HCT116 (cell line): ENCODE measurements around the gene RBL1. TPM values are rescaled to one million over a fixed set of nuclear protein-coding genes. Genes with fewer than 3 reads are reported as not detected.

Source experiments
- ATAC-seq: fragments of 200-7000 bp; cut with Tn5 transposase; 2 replicates; pipeline ENCODE4 v1.9.1; 2020; ENCODE audit warnings: mild to moderate bottlenecking, moderate library complexity
- BruUV-seq: library from RNA; stranded (reverse); fragments of 400-500 nt; replicated peaks from 2 replicates; lab custom pipeline; 2021; lab: Mats Ljungman, UMichigan
- CTCF ChIA-PET: fragments of 300-600 bp; sonication (Branson Sonifier 250); formaldehyde crosslinking; loops from one replicate; lab custom pipeline; 2021; ENCODE audit warnings: antibody characterized with exemption; lab: Charles Lee
- POLR2A ChIA-PET: fragments of 300-600, 350-600 bp; sonication (Branson Sonifier 250); formaldehyde crosslinking; loops from one replicate; lab custom pipeline; 2021; ENCODE audit warnings: antibody characterized with exemption; lab: Charles Lee
- RAD21 ChIA-PET, 2 experiments: fragments of 300-600 bp; sonication (Branson Sonifier 250); formaldehyde crosslinking; loops; one replicate each; lab custom pipeline; 2023; ENCODE audit warnings: low total read pairs in 2 of 2; ENCODE audit not compliant: uncharacterized antibody in 2 of 2, unreplicated experiment in 2 of 2, low non-redundant PET in 1 of 2; lab: Charles Lee
- DNase-seq: peaks from one replicate; pipeline ENCODE4 v3.0.0-alpha.2; 2010; ENCODE audit warnings: low read depth, low spot score
- H2AFZ ChIP-seq: fragments of 200-600 bp; shearing (Covaris generic), sonication (generic); 2 replicates; pipeline ENCODE4 v1.6.1; 2017; ENCODE audit warnings: low read depth, mixed run types, mixed read lengths, antibody characterized with exemption, low read length; ENCODE audit not compliant: poor library complexity, severe bottlenecking
- H3K27ac ChIP-seq: 2 replicates; pipeline ENCODE4 v1.5.1; 2012; ENCODE audit warnings: low read depth, low read length
- H3K27me3 ChIP-seq: fragments of 200-600 bp; sonication (generic); 2 replicates; pipeline ENCODE4 v1.6.1; 2016; ENCODE audit warnings: mixed run types, low read length, mixed read lengths; ENCODE audit not compliant: insufficient read depth
- H3K36me3 ChIP-seq, 2 experiments: fragments of 200-500 bp in 1 of 2; fragments of 200-600 bp in 1 of 2; sonication (Bioruptor generic) in 1 of 2; sonication (generic) in 1 of 2; 2 replicates each; pipeline versions ENCODE4 v1.5.1 to v1.6.1; 2014 to 2016; ENCODE audit warnings: low read length in 2 of 2, inconsistent platforms in 1 of 2, mixed read lengths in 1 of 2, mixed run types in 1 of 2; ENCODE audit not compliant: insufficient read depth in 2 of 2, control insufficient read depth in 1 of 2
- H3K4me1 ChIP-seq, 2 experiments: fragments of 200-600 bp in 1 of 2; sonication (generic) in 1 of 2; 2 replicates each; pipeline versions ENCODE4 v1.5.1 to v1.6.1; 2012 to 2017; ENCODE audit warnings: low read length in 2 of 2, inconsistent platforms in 1 of 2, mild to moderate bottlenecking in 1 of 2, mixed read lengths in 1 of 2, mixed run types in 1 of 2, moderate library complexity in 1 of 2; ENCODE audit not compliant: insufficient read depth in 2 of 2, control insufficient read depth in 1 of 2
- H3K4me2 ChIP-seq: fragments of 200-600 bp; sonication (generic); 2 replicates; pipeline ENCODE4 v1.6.1; 2017; ENCODE audit warnings: mixed run types, low read length, mixed read lengths
- H3K4me3 ChIP-seq, 2 experiments: fragments of 200-600 bp in 1 of 2; sonication (generic) in 1 of 2; replicated peaks in 1 of 2; 2 replicates each; pipeline ENCODE4 v1.5.1; 2011 to 2016; ENCODE audit warnings: low read length in 2 of 2, control low read depth in 1 of 2, low read depth in 1 of 2, mild to moderate bottlenecking in 1 of 2, mixed read lengths in 1 of 2, mixed run types in 1 of 2
- H3K79me2 ChIP-seq: fragments of 200-600 bp; sonication (generic); 2 replicates; pipeline ENCODE4 v1.6.1; 2017; ENCODE audit warnings: mild to moderate bottlenecking, mixed run types, low read length, moderate library complexity, mixed read lengths; ENCODE audit not compliant: insufficient read depth
- H3K9ac ChIP-seq: fragments of 200-600 bp; sonication (generic); 2 replicates; pipeline ENCODE4 v1.6.1; 2016; ENCODE audit warnings: low read length, mixed read lengths
- H3K9me2 ChIP-seq: fragments of 200-600 bp; sonication (generic), shearing (Covaris generic); 2 replicates; pipeline ENCODE4 v1.6.1; 2017; ENCODE audit warnings: mixed run types, mild to moderate bottlenecking, moderate library complexity; ENCODE audit not compliant: insufficient read depth
- H3K9me3 ChIP-seq, 2 experiments: fragments of 200-500 bp in 1 of 2; fragments of 200-600 bp in 1 of 2; sonication (Bioruptor generic) in 1 of 2; sonication (generic) in 1 of 2; 2 replicates each; pipeline ENCODE4 v1.6.1; 2014 to 2017; ENCODE audit warnings: low read length in 2 of 2, mixed read lengths in 2 of 2, inconsistent platforms in 1 of 2, low read depth in 1 of 2, mild to moderate bottlenecking in 1 of 2, mixed run types in 1 of 2, moderate library complexity in 1 of 2; ENCODE audit not compliant: control insufficient read depth in 1 of 2, insufficient read depth in 1 of 2
- H4K20me1 ChIP-seq: fragments of 200-600 bp; sonication (generic), shearing (Covaris generic); 2 replicates; pipeline ENCODE4 v1.6.1; 2017; ENCODE audit warnings: mixed run types, mild to moderate bottlenecking, moderate library complexity; ENCODE audit not compliant: insufficient read depth
- ATF3 ChIP-seq: IDR thresholded peaks from 2 replicates; pipeline ENCODE4 v1.6.1; 2012
- EZH2 ChIP-seq: fragments of 200-600 bp; sonication (generic); IDR thresholded peaks from 2 replicates; pipeline ENCODE4 v1.6.1; 2017; ENCODE audit warnings: antibody characterized with exemption, mixed run types
- EZH2phosphoT487 ChIP-seq: fragments of 200-600 bp; IDR thresholded peaks from 2 replicates; pipeline ENCODE4 v1.6.1; 2018; ENCODE audit warnings: antibody characterized with exemption, borderline replicate concordance
- JUND ChIP-seq: IDR thresholded peaks from 2 replicates; pipeline ENCODE4 v1.6.1; 2012
- MAX ChIP-seq: IDR thresholded peaks from 2 replicates; pipeline ENCODE4 v1.6.1; 2012
- POLR2A ChIP-seq: IDR thresholded peaks from 2 replicates; pipeline ENCODE4 v1.7.0; 2011; ENCODE audit warnings: borderline replicate concordance; ENCODE audit not compliant: insufficient read depth, insufficient read length; ENCODE audit errors: extremely low read depth
- POLR2AphosphoS5 ChIP-seq: IDR thresholded peaks from 2 replicates; pipeline ENCODE4 v1.6.1; 2011; ENCODE audit warnings: mild to moderate bottlenecking, low read depth, low read length, moderate library complexity
- RAD21 ChIP-seq: IDR thresholded peaks from 2 replicates; pipeline ENCODE4 v1.6.1; 2012; ENCODE audit warnings: low read depth, mild to moderate bottlenecking
- SIN3A ChIP-seq: IDR thresholded peaks from 2 replicates; pipeline ENCODE4 v1.6.1; 2012; ENCODE audit warnings: low read depth
- SRF ChIP-seq: IDR thresholded peaks from 2 replicates; pipeline ENCODE4 v1.6.1; 2012; ENCODE audit warnings: low read depth
- ZFX ChIP-seq: fragments of 450-650 bp; IDR thresholded peaks from 2 replicates; pipeline ENCODE4 v1.6.1; 2017
- ZNF274 ChIP-seq: fragments of 200-500 bp; sonication (Bioruptor generic); IDR thresholded peaks from 2 replicates; pipeline ENCODE4 v1.6.1; 2014; ENCODE audit warnings: mild to moderate bottlenecking, low read depth, low read length, inconsistent platforms
- intact Hi-C: fragments of 100-400 bp; cut with micrococcal nuclease; formaldehyde crosslinking; loops from 2 replicates; pipeline ENCODE4 v1.10.0; 2022
- total RNA-seq: library from RNA; stranded (reverse); gene quantifications from one replicate; pipeline ENCODE4 v1.2.1, GENCODE V29; 2021; ENCODE audit not compliant: unreplicated experiment
- TF ChIP-seq, protein P1 (sequence below): IDR thresholded peaks from 2 replicates; pipeline ENCODE4 v1.6.1; 2011; ENCODE audit warnings: mild to moderate bottlenecking, low read length, moderate library complexity; ENCODE audit not compliant: insufficient replicate concordance; ENCODE audit errors: extremely low read depth
- TF ChIP-seq, protein P2 (sequence below): IDR thresholded peaks from 2 replicates; pipeline ENCODE4 v1.6.1; 2012; ENCODE audit warnings: low read depth

RBL1 gene
- total RNA-seq, 1 experiment from 2014 or later = 16.9 TPM

DNA sequence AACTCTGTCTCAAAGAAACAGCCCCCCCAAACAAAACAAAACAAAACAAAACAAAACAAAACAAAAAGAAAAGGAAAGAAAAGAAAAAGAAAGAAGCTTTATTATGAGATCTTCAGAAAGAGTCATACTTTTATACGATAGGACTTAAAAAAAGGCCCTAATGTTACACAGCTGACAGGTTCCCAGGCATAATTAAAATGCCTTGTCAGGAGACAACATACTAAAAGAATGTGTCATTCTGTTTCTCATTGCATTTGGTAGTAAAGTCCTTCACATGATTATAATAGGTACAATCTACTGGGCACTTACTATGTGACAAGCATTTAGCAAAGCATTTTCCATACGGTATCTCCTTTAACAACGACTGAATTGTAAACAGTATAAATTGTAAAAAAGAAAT is 46.9 kb upstream of the RBL1 start:
- H3K4me2 ChIP-seq = no peak overlapping the region
- H3K4me1 ChIP-seq = no peaks in the 10 kb centered on the region
- H2AFZ ChIP-seq = no peak overlapping the region
- no peak for ATAC-seq
- no peak overlapping the region for H3K9ac ChIP-seq
- H3K27me3 ChIP-seq = no peaks in the 10 kb centered on the region
- RAD21 ChIA-PET = no interaction called here
- intact Hi-C loops = no loop called here
- H3K4me3 ChIP-seq = no peak overlapping the region
- H3K79me2 ChIP-seq = no peaks in the 10 kb centered on the region
- H3K36me3 ChIP-seq = no peaks in the 10 kb centered on the region
- H3K9me2 ChIP-seq = no peaks in the 10 kb centered on the region
- POLR2A ChIA-PET = no interaction called here
- no peak for DNase-seq
- no peaks in the 10 kb centered on the region for H3K9me3 ChIP-seq
- TF ChIP-seq ZNF274 = no peak
- no peak for TF ChIP-seq EZH2
- TF ChIP-seq ATF3 = no peak
- TF ChIP-seq ZFX = no peak
- TF ChIP-seq JUND = no peak
- no peak for TF ChIP-seq POLR2AphosphoS5
- TF ChIP-seq POLR2A = no peak
- no peak for TF ChIP-seq MAX
- TF ChIP-seq, protein P1, sequence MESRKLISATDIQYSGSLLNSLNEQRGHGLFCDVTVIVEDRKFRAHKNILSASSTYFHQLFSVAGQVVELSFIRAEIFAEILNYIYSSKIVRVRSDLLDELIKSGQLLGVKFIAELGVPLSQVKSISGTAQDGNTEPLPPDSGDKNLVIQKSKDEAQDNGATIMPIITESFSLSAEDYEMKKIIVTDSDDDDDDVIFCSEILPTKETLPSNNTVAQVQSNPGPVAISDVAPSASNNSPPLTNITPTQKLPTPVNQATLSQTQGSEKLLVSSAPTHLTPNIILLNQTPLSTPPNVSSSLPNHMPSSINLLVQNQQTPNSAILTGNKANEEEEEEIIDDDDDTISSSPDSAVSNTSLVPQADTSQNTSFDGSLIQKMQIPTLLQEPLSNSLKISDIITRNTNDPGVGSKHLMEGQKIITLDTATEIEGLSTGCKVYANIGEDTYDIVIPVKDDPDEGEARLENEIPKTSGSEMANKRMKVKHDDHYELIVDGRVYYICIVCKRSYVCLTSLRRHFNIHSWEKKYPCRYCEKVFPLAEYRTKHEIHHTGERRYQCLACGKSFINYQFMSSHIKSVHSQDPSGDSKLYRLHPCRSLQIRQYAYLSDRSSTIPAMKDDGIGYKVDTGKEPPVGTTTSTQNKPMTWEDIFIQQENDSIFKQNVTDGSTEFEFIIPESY = no peak
- no peak for TF ChIP-seq SIN3A
- TF ChIP-seq, protein P2, sequence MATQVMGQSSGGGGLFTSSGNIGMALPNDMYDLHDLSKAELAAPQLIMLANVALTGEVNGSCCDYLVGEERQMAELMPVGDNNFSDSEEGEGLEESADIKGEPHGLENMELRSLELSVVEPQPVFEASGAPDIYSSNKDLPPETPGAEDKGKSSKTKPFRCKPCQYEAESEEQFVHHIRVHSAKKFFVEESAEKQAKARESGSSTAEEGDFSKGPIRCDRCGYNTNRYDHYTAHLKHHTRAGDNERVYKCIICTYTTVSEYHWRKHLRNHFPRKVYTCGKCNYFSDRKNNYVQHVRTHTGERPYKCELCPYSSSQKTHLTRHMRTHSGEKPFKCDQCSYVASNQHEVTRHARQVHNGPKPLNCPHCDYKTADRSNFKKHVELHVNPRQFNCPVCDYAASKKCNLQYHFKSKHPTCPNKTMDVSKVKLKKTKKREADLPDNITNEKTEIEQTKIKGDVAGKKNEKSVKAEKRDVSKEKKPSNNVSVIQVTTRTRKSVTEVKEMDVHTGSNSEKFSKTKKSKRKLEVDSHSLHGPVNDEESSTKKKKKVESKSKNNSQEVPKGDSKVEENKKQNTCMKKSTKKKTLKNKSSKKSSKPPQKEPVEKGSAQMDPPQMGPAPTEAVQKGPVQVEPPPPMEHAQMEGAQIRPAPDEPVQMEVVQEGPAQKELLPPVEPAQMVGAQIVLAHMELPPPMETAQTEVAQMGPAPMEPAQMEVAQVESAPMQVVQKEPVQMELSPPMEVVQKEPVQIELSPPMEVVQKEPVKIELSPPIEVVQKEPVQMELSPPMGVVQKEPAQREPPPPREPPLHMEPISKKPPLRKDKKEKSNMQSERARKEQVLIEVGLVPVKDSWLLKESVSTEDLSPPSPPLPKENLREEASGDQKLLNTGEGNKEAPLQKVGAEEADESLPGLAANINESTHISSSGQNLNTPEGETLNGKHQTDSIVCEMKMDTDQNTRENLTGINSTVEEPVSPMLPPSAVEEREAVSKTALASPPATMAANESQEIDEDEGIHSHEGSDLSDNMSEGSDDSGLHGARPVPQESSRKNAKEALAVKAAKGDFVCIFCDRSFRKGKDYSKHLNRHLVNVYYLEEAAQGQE = no peak
- TF ChIP-seq SRF = no peak
- TF ChIP-seq RAD21 = no peak
- TF ChIP-seq EZH2phosphoT487 = no peak
- TF ChIP-seq, all 23 proteins: peak for 0
- no TSS peak for BruUV-seq
- CTCF ChIA-PET = no interaction called here
- no peaks in the 10 kb centered on the region for H4K20me1 ChIP-seq
- H3K27ac ChIP-seq = no peak overlapping the region
